Measurements from ENCODE around the gene NOD1.

NOD1 gene

DNA sequence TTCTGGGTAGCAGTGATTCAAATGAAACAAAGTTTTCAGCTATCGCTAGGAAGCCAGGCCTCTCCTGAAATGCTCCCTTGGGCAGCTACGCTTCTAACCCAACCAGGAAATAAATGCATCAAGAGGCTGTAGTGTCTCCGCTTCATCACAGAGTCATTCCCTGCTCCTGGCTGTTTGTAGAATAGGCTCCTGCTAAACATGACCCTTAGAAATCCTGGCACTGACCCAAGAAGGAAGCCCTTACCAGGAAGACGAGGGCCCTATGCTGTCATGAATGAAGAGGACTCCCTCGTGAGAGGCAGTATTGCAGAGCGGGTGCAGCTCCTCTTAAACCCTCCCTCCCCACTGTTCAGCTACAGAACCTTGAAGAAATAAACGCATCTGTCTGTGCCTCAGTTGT lies 48.3 kb downstream of the NOD1 start:
- WGBS, 2 donors (ENCODE audit: extremely low coverage in 2 of 2, insufficient read length in 2 of 2, insufficient replicate concordance in 1 of 2) = no CpG with 5 or more reads among the region's 7 CpGs
- Histone ChIP-seq H2BK15ac (ENCODE audit: low read length) (no peak overlapping the region), H3K36me3 (replicated peaks in 1 of 2; ENCODE audit: control insufficient read depth in 2 of 2, insufficient read depth in 2 of 2, low read length in 2 of 2) (peaks cover 0 to 24% of the 10 kb centered on the region in 2 donors)

GRCh38 chr7:30429156-30429530 lies 49.4 kb downstream of the NOD1 start:
- no CpG with 5 or more reads among the region's 5 CpGs for WGBS, 2 donors (ENCODE audit: extremely low coverage in 2 of 2, insufficient read length in 2 of 2, insufficient replicate concordance in 1 of 2)
- Histone ChIP-seq H2BK12ac (ENCODE audit: low read length) (no peak overlapping the region), H3K36me3 (replicated peaks in 1 of 2; ENCODE audit: control insufficient read depth in 2 of 2, insufficient read depth in 2 of 2, low read length in 2 of 2) (peaks cover 0 to 25% of the 10 kb centered on the region in 2 donors), H3K9ac (ENCODE audit: low read depth, low read length, poor library complexity) (no peak overlapping the region), H2BK120ac (ENCODE audit: low read depth, low read length) (no peak overlapping the region), H4K91ac (ENCODE audit: low read depth, low read length, poor library complexity) (no peak overlapping the region), H3K27ac (replicated peaks; ENCODE audit: low read length) (no peak overlapping the region), H2BK15ac (ENCODE audit: low read length) (no peak overlapping the region), H3K27me3 (ENCODE audit: control insufficient read depth in 3 of 3, insufficient read depth in 3 of 3, low read depth in 1 of 3, low read length in 3 of 3) (no peaks in the 10 kb centered on the region), H3K9me3 (replicated peaks in 1 of 2; ENCODE audit: control insufficient read depth in 2 of 2, insufficient read depth in 1 of 2, low read depth in 1 of 2, low read length in 2 of 2) (peaks cover 0 to 2% of the 10 kb centered on the region in 2 donors), H3K23ac (ENCODE audit: low read depth, low read length, poor library complexity) (no peak overlapping the region), H4K8ac (ENCODE audit: low read depth, low read length) (no peak overlapping the region), H2AK5ac (ENCODE audit: low read depth, low read length) (no peak overlapping the region), H3K4me2 (ENCODE audit: insufficient read depth, low read length, poor library complexity, severe bottlenecking) (no peak overlapping the region), H3K14ac (ENCODE audit: low read length) (no peak overlapping the region), H3K18ac (ENCODE audit: low read length) (no peak overlapping the region), H3K4me3 (ENCODE audit: low read length in 2 of 2) (no peak overlapping the region), H2AFZ (ENCODE audit: low read length) (no peak overlapping the region), H2BK5ac (ENCODE audit: low read length) (no peak overlapping the region), H3K4ac (ENCODE audit: low read length) (no peak overlapping the region), H3K79me1 (ENCODE audit: low read depth, low read length) (no peaks in the 10 kb centered on the region), H3K4me1 (ENCODE audit: control insufficient read depth in 2 of 2, insufficient read depth in 1 of 2, low read depth in 1 of 2, low read length in 2 of 2) (no peaks in the 10 kb centered on the region)
- DNase-seq (ENCODE audit: low spot score) = no peak

More for the DNA sequence above, 48.3 kb downstream of the NOD1 start:
- Histone ChIP-seq H2AFZ (ENCODE audit: low read length) (no peak overlapping the region), H3K23ac (ENCODE audit: low read depth, low read length, poor library complexity) (no peak overlapping the region), H4K91ac (ENCODE audit: low read depth, low read length, poor library complexity) (no peak overlapping the region), H3K27me3 (ENCODE audit: control insufficient read depth in 3 of 3, insufficient read depth in 3 of 3, low read depth in 1 of 3, low read length in 3 of 3) (no peaks in the 10 kb centered on the region), H3K27ac (replicated peaks; ENCODE audit: low read length) (no peak overlapping the region), H3K9ac (ENCODE audit: low read depth, low read length, poor library complexity) (no peak overlapping the region), H4K8ac (ENCODE audit: low read depth, low read length) (no peak overlapping the region), H3K14ac (ENCODE audit: low read length) (no peak overlapping the region), H3K18ac (ENCODE audit: low read length) (no peak overlapping the region), H3K9me3 (replicated peaks in 1 of 2; ENCODE audit: control insufficient read depth in 2 of 2, insufficient read depth in 1 of 2, low read depth in 1 of 2, low read length in 2 of 2) (peaks cover 0 to 2% of the 10 kb centered on the region in 2 donors), H3K4me1 (ENCODE audit: control insufficient read depth in 2 of 2, insufficient read depth in 1 of 2, low read depth in 1 of 2, low read length in 2 of 2) (no peaks in the 10 kb centered on the region), H2BK12ac (ENCODE audit: low read length) (no peak overlapping the region), H3K79me1 (ENCODE audit: low read depth, low read length) (no peaks in the 10 kb centered on the region), H3K4ac (ENCODE audit: low read length) (no peak overlapping the region), H2BK120ac (ENCODE audit: low read depth, low read length) (no peak overlapping the region), H3K4me2 (ENCODE audit: insufficient read depth, low read length, poor library complexity, severe bottlenecking) (no peak overlapping the region), H3K4me3 (ENCODE audit: low read length in 2 of 2) (no peak overlapping the region), H2AK5ac (ENCODE audit: low read depth, low read length) (no peak overlapping the region), H2BK5ac (ENCODE audit: low read length) (no peak overlapping the region)
- no peak for DNase-seq (ENCODE audit: low spot score)

DNA sequence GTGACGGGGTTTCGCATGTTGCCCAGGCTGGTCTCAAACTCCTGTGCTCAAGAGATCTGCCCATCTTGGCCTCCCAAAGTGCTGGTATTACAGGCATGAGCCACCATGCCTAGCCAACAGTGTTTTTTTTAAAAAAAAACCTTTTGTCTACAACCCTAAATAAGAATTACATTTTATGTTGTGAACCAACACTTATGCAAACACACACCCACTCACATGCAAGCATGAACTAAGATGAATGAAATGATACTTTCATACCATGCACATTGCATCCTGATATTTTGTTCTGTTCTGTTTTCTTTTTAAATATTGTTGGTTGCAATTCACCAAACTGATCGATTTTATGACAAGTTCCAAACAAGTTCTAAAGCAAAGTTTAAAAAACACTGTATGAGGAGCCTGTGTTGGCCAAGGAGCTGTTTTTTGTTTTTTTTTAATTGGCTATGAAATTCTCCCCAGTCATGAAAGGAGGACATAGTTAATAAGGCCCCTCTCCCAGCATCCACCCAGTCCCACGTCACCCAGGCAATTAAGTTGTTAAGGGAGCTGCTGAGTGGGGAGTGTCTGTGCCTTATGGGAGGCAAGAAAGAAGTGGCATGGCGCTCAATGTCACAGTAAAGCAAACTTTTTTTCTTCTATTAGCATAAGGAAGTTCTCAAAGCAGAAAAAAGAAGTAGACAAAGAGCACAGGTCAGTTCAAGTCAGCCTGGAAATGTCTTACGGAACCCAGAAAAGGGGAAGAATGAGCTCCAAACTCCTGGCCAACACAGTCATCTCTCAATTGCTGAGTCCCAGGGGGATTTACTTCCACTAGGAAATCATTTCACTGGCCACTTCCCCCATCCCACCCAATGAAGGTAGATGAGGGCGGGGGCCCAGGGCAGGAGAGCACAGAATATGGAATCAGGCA lies 50.1 kb downstream of the NOD1 start:
- no peak overlapping the region for H2BK12ac ChIP-seq (ENCODE audit: low read length)
- H3K18ac ChIP-seq (ENCODE audit: low read length) = no peak overlapping the region
- H3K27ac ChIP-seq (replicated peaks; ENCODE audit: low read length) = no peak overlapping the region
- no peak overlapping the region for H2BK5ac ChIP-seq (ENCODE audit: low read length)
- H3K23ac ChIP-seq (ENCODE audit: low read depth, low read length, poor library complexity) = no peak overlapping the region
- no peak overlapping the region for H3K4me2 ChIP-seq (ENCODE audit: insufficient read depth, low read length, poor library complexity, severe bottlenecking)
- H2AK5ac ChIP-seq (ENCODE audit: low read depth, low read length) = no peak overlapping the region
- no peak overlapping the region for H2AFZ ChIP-seq (ENCODE audit: low read length)
- H2BK15ac ChIP-seq (ENCODE audit: low read length) = no peak overlapping the region
- peaks cover 0 to 5% of the 10 kb centered on the region in 2 donors for H3K9me3 ChIP-seq (replicated peaks in 1 of 2; ENCODE audit: control insufficient read depth in 2 of 2, insufficient read depth in 1 of 2, low read depth in 1 of 2, low read length in 2 of 2)
- H3K14ac ChIP-seq (ENCODE audit: low read length) = no peak overlapping the region
- no CpG with 5 or more reads among the region's 7 CpGs for WGBS, 2 donors (ENCODE audit: extremely low coverage in 2 of 2, insufficient read length in 2 of 2, insufficient replicate concordance in 1 of 2)
- H2BK120ac ChIP-seq (ENCODE audit: low read depth, low read length) = no peak overlapping the region
- H3K9ac ChIP-seq (ENCODE audit: low read depth, low read length, poor library complexity) = no peak overlapping the region
- no peaks in the 10 kb centered on the region for H3K4me1 ChIP-seq (ENCODE audit: control insufficient read depth in 2 of 2, insufficient read depth in 1 of 2, low read depth in 1 of 2, low read length in 2 of 2)
- H4K91ac ChIP-seq (ENCODE audit: low read depth, low read length, poor library complexity) = no peak overlapping the region
- DNase-seq (ENCODE audit: low spot score) = no peak
- no peaks in the 10 kb centered on the region for H3K27me3 ChIP-seq (ENCODE audit: control insufficient read depth in 3 of 3, insufficient read depth in 3 of 3, low read depth in 1 of 3, low read length in 3 of 3)
- no peak overlapping the region for H3K4ac ChIP-seq (ENCODE audit: low read length)
- H3K36me3 ChIP-seq (replicated peaks in 1 of 2; ENCODE audit: control insufficient read depth in 2 of 2, insufficient read depth in 2 of 2, low read length in 2 of 2) = peaks cover 0 to 21% of the 10 kb centered on the region in 2 donors
- H3K4me3 ChIP-seq (ENCODE audit: low read length in 2 of 2) = no peak overlapping the region
- no peaks in the 10 kb centered on the region for H3K79me1 ChIP-seq (ENCODE audit: low read depth, low read length)
- no peak overlapping the region for H4K8ac ChIP-seq (ENCODE audit: low read depth, low read length)

- Histone ChIP-seq H3K18ac (ENCODE audit: low read length) (peak overlapping the region; percentile 19), H2AFZ (ENCODE audit: low read length) (no peak overlapping the region), H3K4ac (ENCODE audit: low read length) (no peak overlapping the region), H3K9ac (ENCODE audit: low read depth, low read length, poor library complexity) (no peak overlapping the region), H3K36me3 (replicated peaks in 1 of 2; ENCODE audit: control insufficient read depth in 2 of 2, insufficient read depth in 2 of 2, low read length in 2 of 2) (peaks cover 0 to 18% of the 10 kb centered on the region in 2 donors), H4K91ac (ENCODE audit: low read depth, low read length, poor library complexity) (no peak overlapping the region), H2BK120ac (ENCODE audit: low read depth, low read length) (no peak overlapping the region), H3K14ac (ENCODE audit: low read length) (no peak overlapping the region), H3K79me1 (ENCODE audit: low read depth, low read length) (no peaks in the 10 kb centered on the region), H3K27me3 (ENCODE audit: control insufficient read depth in 3 of 3, insufficient read depth in 3 of 3, low read depth in 1 of 3, low read length in 3 of 3) (no peaks in the 10 kb centered on the region), H3K4me2 (ENCODE audit: insufficient read depth, low read length, poor library complexity, severe bottlenecking) (no peak overlapping the region), H2AK5ac (ENCODE audit: low read depth, low read length) (no peak overlapping the region), H2BK12ac (ENCODE audit: low read length) (no peak overlapping the region), H2BK15ac (ENCODE audit: low read length) (no peak overlapping the region), H2BK5ac (ENCODE audit: low read length) (no peak overlapping the region), H4K8ac (ENCODE audit: low read depth, low read length) (no peak overlapping the region), H3K23ac (ENCODE audit: low read depth, low read length, poor library complexity) (no peak overlapping the region), H3K9me3 (replicated peaks in 1 of 2; ENCODE audit: control insufficient read depth in 2 of 2, insufficient read depth in 1 of 2, low read depth in 1 of 2, low read length in 2 of 2) (peaks cover 0 to 5% of the 10 kb centered on the region in 2 donors), H3K4me3 (ENCODE audit: low read length in 2 of 2) (no peak overlapping the region), H3K27ac (replicated peaks; ENCODE audit: low read length) (no peak overlapping the region), H3K4me1 (ENCODE audit: control insufficient read depth in 2 of 2, insufficient read depth in 1 of 2, low read depth in 1 of 2, low read length in 2 of 2) (no peaks in the 10 kb centered on the region)
- WGBS, 2 donors (ENCODE audit: extremely low coverage in 2 of 2, insufficient read length in 2 of 2, insufficient replicate concordance in 1 of 2) = no CpG with 5 or more reads among the region's 6 CpGs
- DNase-seq (ENCODE audit: low spot score) = no peak
Measured at GRCh38 chr7:30427296-30428070, 51.1 kb downstream of the NOD1 start.
